Erythroblast (primary cell): ENCODE measurements around the gene NEGR1.

Experiments used
- GATA1 ChIP-seq: IDR thresholded peaks from 2 replicates; pipeline ENCODE4 v1.6.1; 2011; ENCODE audit warnings: low read depth, mild to moderate bottlenecking, control low read depth, low read length, moderate library complexity
- POLR2A ChIP-seq: IDR thresholded peaks from 2 replicates; pipeline ENCODE4 v1.6.1; 2011; ENCODE audit warnings: mild to moderate bottlenecking, low read length

DNA sequence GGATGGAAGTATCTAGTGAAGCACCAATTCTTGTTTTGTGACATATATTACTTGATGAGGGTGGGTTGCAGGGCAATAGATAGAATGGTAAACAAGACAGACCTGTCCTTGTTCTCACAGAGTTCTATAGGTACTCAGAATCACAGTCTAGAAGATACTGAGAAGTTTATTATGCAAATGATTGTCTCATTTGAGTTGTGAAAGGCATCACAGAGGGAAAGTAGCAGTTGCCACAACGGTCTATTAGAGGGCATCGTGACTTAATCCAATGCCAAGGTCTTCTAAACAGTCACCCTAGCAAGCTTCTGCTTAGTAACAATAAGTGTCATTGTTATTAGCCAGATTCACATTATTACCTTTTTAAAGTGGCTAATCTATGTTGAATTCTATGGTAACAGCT lies 626.7 kb downstream of the NEGR1 start:
- no peak for TF ChIP-seq POLR2A
- TF ChIP-seq GATA1 = no peak
